H9 (cell line): ENCODE data around the gene HOXB1. TPM values are rescaled to one million over a fixed set of nuclear protein-coding genes. Genes with fewer than 3 reads are reported as not detected.

ENCODE experiments used
- DNase-seq: peaks from one replicate; pipeline ENCODE4 v3.0.0-alpha.2; 2017
- H2AFZ ChIP-seq: one replicate; pipeline ENCODE4 v1.6.1; 2013; ENCODE audit warnings: mild to moderate bottlenecking, low read length, control low read depth, moderate library complexity
- H2AK5ac ChIP-seq: 2 replicates; pipeline ENCODE4 v1.6.1; 2013; ENCODE audit warnings: low read length, control low read depth, mixed read lengths; ENCODE audit not compliant: insufficient read length
- H2BK120ac ChIP-seq: one replicate; pipeline ENCODE4 v1.6.1; 2013; ENCODE audit warnings: low read depth, mild to moderate bottlenecking, low read length, control low read depth, inconsistent platforms; ENCODE audit not compliant: poor library complexity, severe bottlenecking
- H2BK12ac ChIP-seq: 2 replicates; pipeline ENCODE4 v1.6.1; 2013; ENCODE audit warnings: low read length, control low read depth, mixed read lengths, low read depth; ENCODE audit not compliant: insufficient read length
- H2BK15ac ChIP-seq: 2 replicates; pipeline ENCODE4 v1.6.1; 2013; ENCODE audit warnings: low read depth, low read length, control low read depth
- H2BK20ac ChIP-seq: one replicate; pipeline ENCODE4 v1.6.1; 2013; ENCODE audit warnings: low read depth, mild to moderate bottlenecking, low read length, control low read depth, inconsistent platforms; ENCODE audit not compliant: poor library complexity, severe bottlenecking
- H2BK5ac ChIP-seq: 2 replicates; pipeline ENCODE4 v1.6.1; 2013; ENCODE audit warnings: low read length, control low read depth, mixed read lengths; ENCODE audit not compliant: insufficient read length
- H3K14ac ChIP-seq: 2 replicates; pipeline ENCODE4 v1.6.1; 2013; ENCODE audit warnings: low read length, control low read depth; ENCODE audit not compliant: insufficient read depth
- H3K18ac ChIP-seq: 2 replicates; pipeline ENCODE4 v1.6.1; 2013; ENCODE audit warnings: low read depth, mild to moderate bottlenecking, mixed read lengths, low read length, control low read depth; ENCODE audit not compliant: insufficient read length
- H3K23ac ChIP-seq: 2 replicates; pipeline ENCODE4 v1.6.1; 2013; ENCODE audit warnings: low read length, control low read depth, mixed read lengths, low read depth; ENCODE audit not compliant: insufficient read length
- H3K23me2 ChIP-seq: 2 replicates; pipeline ENCODE4 v1.6.1; 2013; ENCODE audit warnings: low read depth, mild to moderate bottlenecking, mixed read lengths, low read length, control low read depth; ENCODE audit not compliant: insufficient read length, poor library complexity, severe bottlenecking
- H3K27ac ChIP-seq: 2 replicates; pipeline ENCODE4 v1.5.1; 2013; ENCODE audit warnings: low read length, control low read depth, mixed read lengths, low read depth; ENCODE audit not compliant: insufficient read length
- H3K27me3 ChIP-seq: 2 replicates; pipeline ENCODE4 v1.6.1; 2013; ENCODE audit warnings: low read length, control low read depth, inconsistent platforms; ENCODE audit not compliant: insufficient read depth
- H3K4ac ChIP-seq: 2 replicates; pipeline ENCODE4 v1.6.1; 2013; ENCODE audit warnings: low read depth, mild to moderate bottlenecking, control low read depth, inconsistent platforms, low read length, moderate library complexity
- H3K4me1 ChIP-seq: 2 replicates; pipeline ENCODE4 v1.6.1; 2013; ENCODE audit warnings: low read length, control low read depth, inconsistent platforms; ENCODE audit not compliant: insufficient read depth
- H3K4me2 ChIP-seq: 2 replicates; pipeline ENCODE4 v1.6.1; 2013; ENCODE audit warnings: low read length, control low read depth, mixed read lengths; ENCODE audit not compliant: insufficient read length, insufficient read depth
- H3K56ac ChIP-seq: 2 replicates; pipeline ENCODE4 v1.6.1; 2013; ENCODE audit warnings: low read depth, mild to moderate bottlenecking, mixed read lengths, low read length, control low read depth; ENCODE audit not compliant: insufficient read length
- H3K79me1 ChIP-seq: 2 replicates; pipeline ENCODE4 v1.6.1; 2013; ENCODE audit warnings: low read depth, mild to moderate bottlenecking, moderate library complexity, low read length, control low read depth, inconsistent platforms; ENCODE audit not compliant: insufficient read depth, poor library complexity, severe bottlenecking
- H3K79me2 ChIP-seq: 2 replicates; pipeline ENCODE4 v1.6.1; 2013; ENCODE audit warnings: low read length, control low read depth, inconsistent platforms; ENCODE audit not compliant: insufficient read depth
- H3K9ac ChIP-seq: 2 replicates; pipeline ENCODE4 v1.6.1; 2013; ENCODE audit warnings: low read length, control low read depth, mixed read lengths; ENCODE audit not compliant: insufficient read length; ENCODE audit errors: extremely low read depth
- H3K9me3 ChIP-seq: one replicate; pipeline ENCODE4 v1.6.1; 2013; ENCODE audit warnings: low read depth, low read length, inconsistent platforms; ENCODE audit not compliant: control insufficient read depth
- H3T11ph ChIP-seq: one replicate; pipeline ENCODE4 v1.6.1; 2013; ENCODE audit warnings: mild to moderate bottlenecking, low read length, control low read depth, inconsistent platforms
- H4K20me1 ChIP-seq: one replicate; pipeline ENCODE4 v1.6.1; 2013; ENCODE audit not compliant: control insufficient read depth, insufficient read length, insufficient read depth
- H4K5ac ChIP-seq: 2 replicates; pipeline ENCODE4 v1.6.1; 2013; ENCODE audit warnings: low read depth, mild to moderate bottlenecking, mixed read lengths, low read length, control low read depth; ENCODE audit not compliant: insufficient read length
- H4K8ac ChIP-seq: replicated peaks from 2 replicates; pipeline ENCODE4 v1.6.1; 2013; ENCODE audit warnings: low read length, control low read depth, mixed read lengths, low read depth; ENCODE audit not compliant: insufficient read length
- H4K91ac ChIP-seq: 2 replicates; pipeline ENCODE4 v1.6.1; 2013; ENCODE audit warnings: low read depth, mild to moderate bottlenecking, moderate library complexity, mixed read lengths, low read length, control low read depth; ENCODE audit not compliant: insufficient read length
- H3K27ac Mint-ChIP-seq, 3 experiments: 2 replicates in 2 of 3; 3 replicates in 1 of 3; pipeline ENCODE4 v1.8.0; 2020 to 2021; ENCODE audit warnings: mixed read lengths in 3 of 3, mild to moderate bottlenecking in 1 of 3, moderate library complexity in 1 of 3
- H3K27me3 Mint-ChIP-seq: 2 replicates; pipeline ENCODE4 v1.8.0; 2021; ENCODE audit warnings: low read depth, mild to moderate bottlenecking, moderate library complexity, mixed read lengths
- H3K36me3 Mint-ChIP-seq, 3 experiments: 2 replicates in 2 of 3; 3 replicates in 1 of 3; pipeline ENCODE4 v1.8.0; 2020 to 2021; ENCODE audit warnings: low read depth in 3 of 3, mixed read lengths in 3 of 3; ENCODE audit not compliant: insufficient read depth in 1 of 3
- H3K4me1 Mint-ChIP-seq, 2 experiments: 2 replicates each; pipeline ENCODE4 v1.8.0; 2020; ENCODE audit warnings: mixed read lengths in 2 of 2
- H3K4me3 Mint-ChIP-seq, 2 experiments: 2 replicates in 1 of 2; 3 replicates in 1 of 2; pipeline ENCODE4 v1.8.0; 2020 to 2021; ENCODE audit warnings: mild to moderate bottlenecking in 2 of 2, mixed read lengths in 2 of 2, moderate library complexity in 1 of 2
- H3K9me3 Mint-ChIP-seq, 2 experiments: 2 replicates in 1 of 2; 3 replicates in 1 of 2; pipeline ENCODE4 v1.8.0; 2020; ENCODE audit warnings: mild to moderate bottlenecking in 2 of 2, mixed read lengths in 2 of 2, moderate library complexity in 1 of 2
- CTCF ChIP-seq: fragments of 200-600 bp; sonication (generic); conservative IDR thresholded peaks from 3 replicates; pipeline ENCODE4 v1.8.0; 2021; ENCODE audit warnings: antibody characterized with exemption, mild to moderate bottlenecking
- WGBS: extraction: QIAGEN DNeasy Blood & Tissue Kit; methylation state at CpG from one replicate; pipeline ENCODE4 v1.1.7; 2013; ENCODE audit warnings: missing lambda C conversion rate, low lambda C conversion rate, mixed read lengths; ENCODE audit not compliant: insufficient read length; ENCODE audit errors: extremely low coverage; 5-methylcytosine and 5-hydroxymethylcytosine counted together
- total RNA-seq: library from RNA; stranded (reverse); gene quantifications from 2 replicates; pipeline ENCODE4 v1.2.1, GENCODE V29; 2021

Gene HOXB1
- total RNA-seq, 1 experiment from 2014 or later = not detected

DNA sequence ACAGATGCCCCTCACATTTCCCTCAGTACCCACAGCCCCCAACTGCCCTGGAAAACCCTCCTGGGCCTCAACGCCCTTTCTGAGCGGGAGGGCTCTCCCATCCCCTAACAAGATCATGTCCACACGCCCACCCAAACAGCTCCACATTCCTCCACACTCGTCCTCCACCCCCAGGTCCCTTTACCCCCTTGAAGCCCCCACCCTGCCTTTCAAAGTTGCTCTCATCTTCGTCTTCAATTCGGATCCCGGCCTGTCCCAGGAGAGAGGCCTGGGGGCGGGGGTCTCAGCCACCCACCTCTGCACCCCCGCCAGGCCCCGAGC is 33.0 kb upstream of the HOXB1 start:
- no peak overlapping the region for H2BK120ac ChIP-seq
- H3K27ac Mint-ChIP-seq = no peak overlapping the region
- H3K4me3 Mint-ChIP-seq = peak overlapping the region in 1 of 2 experiments; percentile 47; a peak in 2 of 5 replicates
- peaks cover 2% of the 10 kb centered on the region for H4K20me1 ChIP-seq
- H3K9me3 ChIP-seq = no peaks in the 10 kb centered on the region
- H3K4me1 ChIP-seq = peaks cover 2% of the 10 kb centered on the region; the same call in 1 of the 2 replicates
- no CpG with 5 or more reads among the region's 10 CpGs for WGBS
- no peak overlapping the region for H3T11ph ChIP-seq
- H3K9me3 Mint-ChIP-seq = peaks cover 0 to 7% of the 10 kb centered on the region in 2 experiments; a peak in 2 of 5 replicates
- no peak overlapping the region for H3K4me2 ChIP-seq
- H3K9ac ChIP-seq = no peak overlapping the region
- H2BK20ac ChIP-seq = no peak overlapping the region
- peaks cover 99% of the 10 kb centered on the region for H3K27me3 ChIP-seq
- no peak overlapping the region for H4K8ac ChIP-seq
- no peak overlapping the region for H3K14ac ChIP-seq
- H3K79me2 ChIP-seq = no peaks in the 10 kb centered on the region
- H2BK5ac ChIP-seq = no peak overlapping the region
- no peak overlapping the region for H2BK12ac ChIP-seq
- no peak overlapping the region for H3K4ac ChIP-seq
- H3K18ac ChIP-seq = no peak overlapping the region
- H4K5ac ChIP-seq = no peak overlapping the region
- H3K4me1 Mint-ChIP-seq = peaks cover 3 to 13% of the 10 kb centered on the region in 2 experiments; a peak in 3 of 4 replicates
- no peak overlapping the region for H3K27ac ChIP-seq
- H3K23ac ChIP-seq = no peak overlapping the region
- no peaks in the 10 kb centered on the region for H3K79me1 ChIP-seq
- no peak overlapping the region for H2AFZ ChIP-seq
- no peaks in the 10 kb centered on the region; a peak in 1 of 7 replicates for H3K36me3 Mint-ChIP-seq
- H3K27me3 Mint-ChIP-seq = peaks cover 52% of the 10 kb centered on the region
- H4K91ac ChIP-seq = no peak overlapping the region
- no peak overlapping the region for H2BK15ac ChIP-seq
- H3K23me2 ChIP-seq = no peaks in the 10 kb centered on the region
- no peak for TF ChIP-seq CTCF
- no peak overlapping the region for H3K56ac ChIP-seq
- no peak overlapping the region for H2AK5ac ChIP-seq
- DNase-seq = no peak
